IMR-90 (cell line): ENCODE measurements around the gene THOP1.

ENCODE experiments used
- CTCF ChIP-seq: conservative IDR thresholded peaks from 2 replicates; pipeline ENCODE4 v1.5.1; 2012; ENCODE audit warnings: mild to moderate bottlenecking, low read depth, low read length, improper control_type of control experiment
- MAZ ChIP-seq: IDR thresholded peaks from 2 replicates; pipeline ENCODE4 v1.6.1; 2012; ENCODE audit warnings: low read depth, mild to moderate bottlenecking, low read length, improper control_type of control experiment, moderate library complexity, borderline replicate concordance
- POLR2A ChIP-seq: IDR thresholded peaks from 2 replicates; pipeline ENCODE4 v1.6.1; 2012; ENCODE audit warnings: mild to moderate bottlenecking, low read depth, low read length

- TF ChIP-seq POLR2A (no peak), CTCF (no peak), MAZ (no peak)
These were observed 29.9 kb downstream of the THOP1 start for GRCh38 chr19:2815191-2815614.
